ENCODE measurements around the gene AGBL1.
A peak's percentile ranks its signal among the peaks of the same experiment; 100 is the strongest.

The AGBL1 gene

DNA sequence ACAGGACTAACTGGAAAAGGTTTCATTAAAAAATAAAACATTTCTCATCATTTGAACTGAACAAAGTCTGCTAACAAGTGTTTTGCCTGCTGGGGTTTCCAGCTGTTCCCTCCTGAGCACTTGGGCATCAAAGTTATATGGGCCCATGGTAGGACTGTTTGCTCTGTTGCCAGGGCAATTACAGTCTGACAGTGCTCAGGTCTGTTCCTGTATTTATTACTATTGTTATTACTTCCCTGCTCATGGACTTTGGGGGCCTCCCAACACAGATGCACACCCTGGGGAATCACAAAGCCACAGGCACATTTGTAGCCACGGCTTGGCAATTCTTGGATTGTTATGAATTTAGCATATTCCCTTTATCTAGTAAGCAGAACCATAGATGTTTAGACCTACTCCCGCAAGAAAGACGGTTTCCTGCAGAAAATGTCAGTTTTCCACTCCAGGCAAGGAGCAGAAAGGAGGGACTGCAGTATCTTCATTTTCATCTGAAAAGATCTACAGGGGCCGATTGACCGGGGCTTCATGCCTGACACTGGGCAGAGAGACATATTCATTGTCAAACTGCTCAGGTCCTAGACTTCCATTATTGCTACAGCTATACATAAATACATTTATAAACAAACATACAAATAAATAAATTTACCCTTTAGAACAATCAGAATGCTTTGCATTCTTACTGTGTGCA, 580.2 kb downstream of the AGBL1 start:
- no peak for DNase-seq

DNA sequence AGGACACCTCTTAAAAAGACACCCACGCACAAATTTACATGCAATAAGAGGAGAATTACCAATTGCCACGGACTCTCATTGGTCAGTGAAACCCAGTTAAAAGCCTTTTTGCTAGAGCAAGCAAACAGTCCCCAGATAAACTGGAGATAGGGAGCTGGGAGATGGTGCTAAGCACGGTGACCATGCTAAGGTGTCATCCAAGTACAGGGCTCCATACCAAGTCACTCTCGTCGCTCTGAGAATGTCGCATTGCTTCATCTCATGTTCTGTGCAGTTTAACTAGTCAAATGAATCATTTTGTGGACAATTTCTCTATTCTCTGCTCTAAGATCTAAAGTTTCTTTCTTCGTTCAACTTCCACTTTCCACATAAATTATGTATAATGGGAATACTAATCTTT, 581.9 kb downstream of the AGBL1 start:
- no peak for DNase-seq

DNA sequence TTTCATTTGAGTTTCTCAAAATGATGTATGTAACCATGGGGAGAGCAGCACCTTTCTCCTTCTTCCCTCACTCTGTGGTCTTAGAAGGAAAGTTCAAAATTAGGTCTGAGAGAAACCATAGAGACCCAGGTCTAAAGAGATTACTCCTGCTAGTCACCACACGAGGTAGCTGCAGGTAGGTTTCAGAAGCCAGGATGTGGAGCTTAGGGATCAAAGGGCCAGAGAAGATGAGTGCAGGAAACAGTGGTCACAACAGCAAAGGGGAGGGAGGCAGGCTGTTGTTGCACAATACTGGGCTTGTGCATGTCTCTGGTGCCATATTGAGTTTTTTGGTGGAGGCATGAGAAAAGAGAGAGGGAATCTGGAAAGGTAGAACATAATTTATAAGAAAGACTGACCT, 583.6 kb downstream of the AGBL1 start:
- no peak for DNase-seq

DNA sequence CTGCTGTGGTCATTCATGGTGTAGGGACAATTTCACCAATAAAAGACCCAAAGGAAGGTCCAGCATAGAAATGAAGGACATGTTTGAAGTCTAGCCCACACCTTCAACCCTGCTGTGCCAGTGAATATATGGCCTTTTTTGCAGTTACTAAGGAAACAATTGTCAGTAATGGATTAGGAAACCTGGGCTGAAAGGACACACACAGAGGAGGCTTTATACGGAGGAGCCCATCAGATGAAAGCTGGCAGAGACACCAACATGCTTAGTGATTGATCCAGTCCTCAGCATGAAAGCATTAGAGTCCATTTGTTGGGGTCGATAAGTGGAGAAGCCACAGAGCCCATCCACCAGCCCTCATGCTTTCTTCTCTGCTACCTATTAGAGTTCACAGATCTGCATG, 584.3 kb downstream of the AGBL1 start:
- no peak for DNase-seq

DNA sequence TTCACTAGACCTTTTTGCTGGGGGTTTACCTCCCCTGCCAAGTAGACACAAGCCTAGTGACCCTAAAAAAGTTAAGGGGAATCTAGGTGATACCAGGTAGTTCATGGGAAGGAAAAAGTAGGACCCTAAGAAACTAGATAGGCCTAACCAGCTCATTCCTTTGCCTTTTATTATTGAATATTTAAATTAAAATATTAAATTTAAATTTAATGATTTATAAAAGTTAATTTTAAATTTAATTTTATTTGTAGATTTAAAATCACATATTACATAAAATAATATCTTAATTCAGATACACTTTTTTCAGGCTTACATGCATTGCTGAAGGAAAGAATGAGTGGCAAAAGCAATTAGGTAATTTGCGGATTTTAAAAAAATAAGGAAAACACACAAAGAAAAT, 584.9 kb downstream of the AGBL1 start:
- DNase-seq, result no peak

DNA sequence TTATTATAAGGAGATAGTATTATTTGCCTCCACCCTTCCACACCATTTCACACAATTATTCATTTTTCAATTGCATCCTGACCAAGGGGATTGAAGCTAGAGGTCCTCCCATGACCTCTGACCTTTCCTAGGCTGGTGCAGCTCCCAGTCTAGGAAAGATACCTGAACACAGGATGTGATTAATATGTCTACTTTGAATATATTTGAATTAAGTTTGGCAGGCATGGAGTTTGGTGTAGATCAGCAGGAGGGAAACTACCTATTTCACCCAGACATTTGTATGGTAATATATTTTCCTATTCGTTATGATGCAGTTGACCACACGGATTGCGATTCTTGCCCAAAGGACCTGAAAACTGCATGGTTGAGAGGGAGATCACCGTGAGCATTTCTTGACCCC, 596.3 kb downstream of the AGBL1 start:
- DNase-seq, result no peak

DNA sequence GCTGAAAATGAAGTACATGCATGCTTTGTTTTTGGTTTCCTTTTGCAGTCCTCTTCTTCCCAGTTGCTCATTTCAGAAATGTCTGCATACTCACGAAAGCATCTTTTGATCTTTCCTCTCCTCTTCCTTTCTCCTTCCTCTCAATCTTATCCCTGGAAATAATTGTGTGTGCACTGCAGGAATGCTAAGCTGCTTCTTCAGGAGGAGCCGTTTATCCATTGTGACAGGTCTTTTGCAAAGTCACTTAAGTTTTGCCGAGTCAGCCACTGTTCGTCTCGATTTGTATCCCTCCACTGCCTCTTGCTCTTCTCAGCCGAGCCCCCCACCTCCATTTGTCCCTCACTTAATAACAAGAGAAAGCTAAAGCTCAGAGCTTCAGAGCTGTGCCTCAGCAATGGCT, 597.6 kb downstream of the AGBL1 start:
- no peak for DNase-seq

DNA sequence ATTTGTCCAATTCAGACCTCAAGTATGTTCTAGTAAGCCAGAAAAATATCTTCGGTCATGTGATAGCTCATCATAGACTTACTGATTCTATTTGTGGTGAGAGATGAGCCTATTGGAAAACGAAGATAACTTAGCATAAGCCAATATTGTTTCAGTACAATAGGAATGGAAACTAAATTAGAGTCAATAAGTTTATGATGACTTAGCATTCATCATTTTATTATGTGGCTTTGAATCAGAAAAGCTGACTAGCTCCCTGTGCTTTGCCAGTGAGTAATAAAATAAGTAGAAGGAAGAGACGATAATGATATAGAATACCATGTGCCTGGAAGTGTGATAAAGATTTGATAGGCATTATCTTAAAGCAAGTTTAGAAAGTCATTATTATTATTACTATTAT, 605.6 kb downstream of the AGBL1 start:
- DNase-seq, result no peak

DNA sequence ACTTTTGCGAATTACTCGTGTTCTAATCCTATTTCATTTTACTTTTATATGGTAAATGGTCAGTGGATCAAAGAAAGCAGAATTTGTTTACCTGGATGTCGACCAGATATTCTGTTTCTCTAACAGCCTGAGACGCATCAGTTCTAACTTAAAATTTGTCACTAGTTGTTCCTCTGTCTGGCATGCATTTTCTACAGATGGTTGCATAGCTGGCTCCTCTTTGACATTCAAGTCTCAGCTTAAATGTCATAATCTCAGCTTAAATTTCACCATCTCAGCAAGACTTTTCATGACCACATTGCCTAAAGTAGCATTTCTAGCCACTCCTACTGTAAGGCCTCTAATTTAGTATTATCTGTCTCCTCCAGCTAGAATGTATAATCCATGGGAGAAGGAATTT, 609.3 kb downstream of the AGBL1 start:
- DNase-seq, result no peak

DNA sequence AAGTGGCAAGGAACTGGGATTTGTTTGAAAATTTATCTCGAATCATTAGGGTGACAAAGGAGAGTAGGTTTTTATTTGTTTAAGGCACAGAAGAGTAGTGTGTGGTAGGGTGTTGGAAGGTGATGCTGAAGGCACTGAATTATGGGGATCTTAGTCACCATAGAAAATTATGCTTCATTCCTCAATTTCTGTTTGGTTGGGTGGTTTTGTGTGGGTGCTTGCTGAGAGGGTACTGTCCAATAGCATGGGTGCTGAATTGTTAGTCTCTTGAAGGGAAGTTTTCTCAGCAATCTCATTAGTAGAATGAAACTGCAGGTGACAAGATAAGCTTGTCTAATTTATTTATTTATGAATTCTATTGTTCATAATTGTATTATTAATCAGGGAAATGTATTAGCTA, 610.9 kb downstream of the AGBL1 start:
- no peak for DNase-seq

DNA sequence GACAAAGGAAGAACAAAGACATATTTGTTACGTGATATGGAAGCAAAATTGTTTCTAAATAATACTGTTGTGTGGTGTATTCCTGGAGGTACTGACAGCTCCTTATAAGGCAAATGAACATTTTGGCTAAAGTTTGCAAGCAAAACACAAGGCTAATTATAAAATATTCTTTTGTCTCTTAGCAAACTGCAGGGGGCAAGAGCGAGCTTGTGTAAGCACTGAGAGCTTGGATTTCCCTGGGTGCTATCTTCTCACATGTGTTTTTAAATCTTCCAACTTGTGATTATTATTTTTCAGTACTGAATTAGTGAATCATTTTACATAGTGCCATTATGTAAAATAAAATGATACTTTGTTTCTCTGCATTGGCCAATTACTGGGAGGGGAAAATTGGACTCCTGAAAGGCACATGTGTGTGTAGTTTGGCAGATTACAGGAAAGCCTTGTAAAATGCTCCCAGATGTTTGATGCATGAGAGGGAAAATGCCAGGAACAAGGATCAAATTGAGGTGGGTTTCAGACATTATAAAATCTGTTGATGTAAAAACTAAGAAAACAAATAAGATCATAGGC, 611.5 kb downstream of the AGBL1 start:
- no peak for DNase-seq

DNA sequence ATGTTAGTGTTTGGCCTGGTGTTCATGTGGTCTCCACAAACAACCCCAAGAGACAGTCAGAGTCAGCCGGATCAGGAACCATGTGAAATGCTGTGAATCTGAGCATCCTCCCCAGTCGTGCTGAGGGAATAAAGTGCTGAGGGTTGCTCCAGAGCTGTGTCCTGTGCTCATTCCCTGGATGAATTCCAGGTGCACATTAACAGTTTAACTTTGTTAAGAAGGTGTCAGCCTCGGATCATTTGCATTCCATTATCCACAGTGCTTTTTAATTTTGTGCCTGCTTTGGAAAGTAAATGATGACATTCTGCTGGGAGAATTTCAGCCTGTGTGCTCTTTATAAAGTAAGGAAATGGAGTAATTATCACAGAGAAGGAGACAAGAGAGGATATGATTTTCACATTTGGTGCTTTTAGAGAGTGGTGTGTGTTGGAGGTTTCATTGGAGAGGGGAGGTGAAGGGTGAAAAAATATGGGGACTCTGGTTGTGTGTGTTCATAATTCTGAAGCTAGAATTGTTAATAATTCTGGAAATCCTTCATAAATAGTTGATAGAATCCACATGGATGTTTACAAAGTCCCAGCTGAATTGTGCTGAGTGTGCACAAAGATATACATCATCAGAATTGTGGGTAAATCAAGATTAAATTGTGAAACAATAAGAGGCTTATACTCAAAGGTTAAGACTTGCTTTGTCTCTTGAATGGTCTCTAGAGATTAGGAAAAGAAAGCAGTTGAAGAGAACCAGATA, 621.4 kb downstream of the AGBL1 start:
- no peak for DNase-seq

DNA sequence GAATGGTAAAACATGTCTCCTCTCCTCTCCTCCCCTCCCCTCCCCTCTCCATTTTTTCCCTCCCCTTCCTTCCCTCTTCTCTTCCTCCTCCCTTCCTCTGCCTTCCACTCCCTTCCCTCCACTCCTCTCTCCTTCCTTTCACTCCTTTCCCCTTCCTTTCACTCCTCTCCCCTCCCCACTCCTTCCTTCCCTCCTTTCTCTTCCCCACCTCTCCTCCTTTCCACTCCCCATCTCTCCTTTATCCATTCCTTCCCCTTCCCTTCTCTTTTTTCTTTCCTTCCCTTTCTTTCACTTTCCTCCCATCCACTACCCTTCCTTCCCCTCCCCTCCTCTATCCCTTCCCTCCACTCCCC, 621.9 kb downstream of the AGBL1 start:
- no peak for DNase-seq

DNA sequence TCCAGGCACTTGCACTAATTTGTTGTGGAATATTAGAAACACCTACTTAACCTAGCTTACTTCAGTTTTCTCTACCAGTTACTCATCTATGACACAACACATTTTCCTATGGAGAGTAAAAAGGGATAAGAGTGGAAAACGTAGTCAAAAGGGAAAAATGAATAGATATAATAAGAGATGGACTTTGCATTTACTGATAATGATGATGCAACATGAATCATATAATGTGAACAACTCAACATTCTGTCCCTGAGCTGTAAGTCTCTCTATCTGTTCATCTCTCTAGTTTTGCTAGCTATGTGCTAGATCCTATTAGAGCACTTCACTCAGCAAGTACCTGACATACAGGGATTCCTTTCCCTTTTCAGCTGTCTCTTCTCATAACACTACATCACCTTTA, 627.1 kb downstream of the AGBL1 start:
- no peak for DNase-seq

DNA sequence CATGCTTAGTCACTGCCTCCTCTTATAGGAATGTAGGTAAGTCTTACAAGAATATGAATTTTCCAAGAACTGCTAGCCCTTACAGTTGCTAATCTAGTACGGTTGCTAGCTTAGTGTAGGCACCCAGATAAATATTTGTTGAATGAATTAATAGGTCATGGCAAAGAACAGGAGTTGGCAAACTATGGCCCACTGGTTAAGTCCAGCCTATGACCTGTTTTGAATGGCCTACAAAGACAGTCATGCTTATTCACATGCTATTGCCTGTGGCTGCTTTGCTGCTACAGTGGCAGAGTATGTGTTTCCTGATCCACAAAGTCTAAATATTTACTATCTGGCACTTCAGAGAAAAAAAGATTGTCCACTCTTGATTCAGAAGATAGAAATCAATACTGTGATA, 631.8 kb downstream of the AGBL1 start:
- no peak for DNase-seq

DNA sequence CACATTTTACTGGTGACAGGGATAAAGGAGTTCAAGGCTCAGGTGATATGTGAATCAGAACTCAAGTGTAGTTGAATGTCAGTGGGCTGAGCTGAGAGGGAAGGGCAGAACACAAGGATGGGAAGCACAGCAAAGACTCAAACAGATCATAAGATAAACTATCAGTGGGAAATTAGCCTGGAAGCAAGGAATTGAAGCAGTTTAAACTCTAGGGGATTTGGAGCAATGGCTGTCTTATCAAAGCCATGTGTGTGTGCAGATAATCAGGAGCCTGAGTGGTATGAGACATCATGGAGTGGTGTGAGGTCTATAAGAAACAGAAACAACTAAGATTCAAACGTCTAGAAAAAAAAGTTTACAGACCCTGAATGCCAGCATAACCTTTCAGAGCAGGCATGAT, 634.6 kb downstream of the AGBL1 start:
- no peak for DNase-seq

DNA sequence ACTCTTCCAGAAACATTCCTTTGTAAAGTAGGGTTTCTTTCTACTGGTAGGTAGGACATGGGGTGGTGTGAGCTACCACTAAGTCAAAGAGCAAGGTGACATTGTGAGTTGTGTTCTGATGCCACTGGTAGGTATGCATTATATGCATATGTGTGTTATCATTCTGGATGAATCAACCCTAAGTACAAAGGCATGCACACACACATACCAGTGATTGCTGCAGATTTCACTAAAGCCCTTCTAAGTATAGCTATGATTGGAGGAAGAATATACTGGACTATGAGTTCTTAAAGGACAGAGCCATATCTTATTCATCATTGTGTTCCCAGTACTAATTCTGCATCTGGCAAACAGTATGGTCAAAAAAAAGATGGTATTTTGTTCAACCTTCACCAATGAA, 646.0 kb downstream of the AGBL1 start:
- DNase-seq, result no peak

DNA sequence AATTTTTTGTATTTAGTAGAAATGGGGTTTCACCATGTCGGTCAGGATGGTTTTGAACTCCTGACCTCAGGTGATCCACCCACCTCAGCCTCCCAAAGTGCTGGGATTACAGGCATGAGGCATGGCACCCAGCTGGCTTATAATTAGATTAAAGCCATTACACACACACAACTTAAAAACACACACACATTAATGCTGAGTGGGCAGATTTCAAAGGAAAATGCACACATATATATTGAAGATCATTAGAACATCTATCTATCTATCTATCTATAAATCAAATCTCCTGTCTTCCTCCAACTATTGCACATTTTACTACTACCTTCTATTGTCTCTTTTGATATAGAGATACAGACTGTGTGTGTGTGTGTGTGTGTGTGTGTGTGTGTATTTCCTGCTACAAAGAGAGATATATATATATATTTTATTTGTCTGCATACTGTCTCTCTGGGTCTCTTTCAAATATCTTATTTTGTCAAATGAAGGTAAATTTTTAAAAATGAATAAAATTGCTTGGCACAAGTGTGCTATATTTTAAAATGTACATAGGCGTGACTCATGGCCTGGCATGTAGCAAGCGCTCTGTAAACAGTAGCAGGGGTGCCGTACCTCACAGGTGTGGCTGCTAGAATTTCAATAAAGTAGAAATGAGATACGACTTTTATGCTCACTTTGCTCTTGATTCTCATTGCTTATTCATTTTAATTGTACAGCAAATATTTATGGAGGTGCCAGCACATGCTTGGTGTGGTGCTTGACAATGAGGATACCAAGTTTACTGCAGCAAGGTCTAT, 655.8 kb downstream of the AGBL1 start:
- no peak for DNase-seq

DNA sequence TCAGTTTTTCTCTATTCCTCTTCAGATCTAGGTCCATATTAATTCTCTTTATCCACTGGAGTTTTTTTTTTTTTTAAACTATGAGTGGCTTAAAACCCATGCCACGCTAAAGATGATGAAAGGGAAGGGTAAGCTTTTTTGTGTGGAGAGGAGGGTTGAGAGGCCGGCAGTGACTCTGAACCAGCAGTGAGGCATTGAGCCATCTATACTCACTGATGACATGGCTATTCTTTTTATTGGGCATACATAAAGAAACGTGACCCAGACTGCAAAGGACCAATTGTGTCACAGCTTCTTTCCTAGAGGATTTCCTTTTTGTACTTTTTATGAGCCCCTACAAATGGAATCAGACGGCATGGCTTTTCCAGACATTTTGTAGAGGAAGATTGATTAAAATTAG, 662.2 kb downstream of the AGBL1 start:
- DNase-seq, result no peak

DNA sequence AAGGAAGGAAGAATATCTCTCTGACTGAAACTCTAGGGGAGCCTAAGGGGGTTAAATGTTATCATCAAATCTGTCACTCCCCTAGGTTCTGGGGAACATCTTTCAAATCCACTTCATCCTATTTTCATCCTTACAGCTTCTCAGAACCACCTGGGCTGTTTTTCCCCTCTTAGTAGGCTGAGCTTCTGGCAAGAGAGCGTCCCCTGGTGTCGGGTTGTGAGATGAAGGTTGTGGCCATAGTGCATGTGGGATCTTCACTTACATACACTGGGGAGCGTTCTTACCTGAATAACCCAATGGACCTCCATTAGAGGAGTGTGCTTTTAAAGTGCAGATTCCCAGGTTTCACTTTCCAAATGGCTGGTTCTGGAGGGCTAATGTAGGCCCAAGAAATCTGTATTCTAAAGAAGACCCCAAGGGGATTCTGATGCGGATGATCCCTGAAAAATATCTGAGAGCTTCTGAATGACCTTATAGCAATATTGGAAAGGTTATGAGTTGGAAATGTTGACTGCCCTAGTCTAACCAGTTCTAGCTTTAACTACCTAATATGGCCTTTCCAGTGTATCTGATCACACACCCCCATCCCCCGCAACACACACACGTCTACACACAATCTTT, 663.7 kb downstream of the AGBL1 start:
- peak; percentile 58 for DNase-seq

DNA sequence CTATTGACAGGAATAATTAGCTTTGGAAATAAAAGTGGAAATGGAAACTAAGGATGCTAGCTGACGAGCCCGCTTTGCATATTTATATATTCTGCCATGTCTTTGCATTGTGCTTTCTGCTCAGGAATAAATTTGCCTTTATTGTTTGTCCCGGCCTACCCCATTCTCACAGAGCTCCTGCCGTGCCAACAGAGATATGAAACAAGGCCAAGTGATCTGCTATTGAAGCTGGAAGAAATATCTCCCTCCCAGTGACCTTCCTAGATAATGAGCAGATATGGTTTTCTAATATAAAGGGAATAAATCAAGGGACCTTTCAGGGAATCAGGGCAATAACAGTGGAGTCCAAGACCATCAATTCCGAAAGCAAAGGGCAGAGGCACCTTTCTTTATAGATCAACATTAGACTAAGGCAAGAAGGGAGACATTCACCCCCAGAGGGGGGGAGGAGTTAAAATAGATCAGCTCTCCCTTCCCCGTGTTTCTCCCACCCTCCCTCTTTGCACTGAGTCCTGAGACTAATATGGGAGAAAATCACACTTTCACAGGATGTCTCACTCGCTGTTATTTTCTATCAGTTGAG, 664.6 kb downstream of the AGBL1 start:
- no peak for DNase-seq

DNA sequence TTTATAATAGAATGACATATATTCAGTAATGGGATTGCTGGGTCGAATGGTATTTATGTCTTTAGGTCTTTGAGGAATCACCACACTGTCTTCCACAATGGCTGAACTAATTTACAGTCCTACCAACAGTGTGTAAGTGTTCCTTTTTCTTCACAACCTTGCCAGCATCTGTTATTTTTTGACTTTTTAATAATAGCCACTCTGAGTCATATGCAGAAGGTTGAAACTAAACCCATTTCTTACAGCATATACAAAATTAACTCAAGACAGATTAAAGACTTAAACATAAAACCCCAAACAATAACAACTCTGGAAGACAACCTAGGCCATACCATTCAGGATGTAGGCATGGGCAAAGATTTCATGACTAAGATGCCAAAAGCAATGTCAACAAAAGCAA, 671.4 kb downstream of the AGBL1 start:
- no peak for DNase-seq

DNA sequence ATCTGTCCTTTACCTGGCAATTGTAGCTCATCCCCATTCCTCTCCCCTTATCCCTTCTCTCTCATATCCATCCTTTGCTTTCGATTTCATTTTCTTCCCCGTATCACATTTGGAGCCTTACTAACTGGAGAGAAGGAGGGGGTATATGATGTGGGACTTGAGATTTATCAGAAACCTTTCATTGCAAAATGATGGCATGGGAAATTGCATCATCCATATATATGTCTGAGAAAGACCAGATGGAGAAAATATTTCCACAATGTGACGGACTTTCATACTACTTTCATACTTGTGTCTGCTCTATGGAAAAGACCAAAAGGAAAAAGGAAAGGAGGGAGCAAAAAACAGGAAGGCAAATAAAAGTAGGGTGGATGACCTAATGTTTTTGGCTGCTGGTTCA, 675.2 kb downstream of the AGBL1 start:
- no peak for DNase-seq

All from activated gamma-delta T cell treated with Interleukin-2 at 50 U/mL for 16 hours (primary cell).